DND-41 (cell line): ENCODE results near the gene AK5.

Experiments used
- ATAC-seq: fragments of 200-7000 bp; cut with Tn5 transposase; 3 replicates; pipeline ENCODE4 v1.9.1; 2021; ENCODE audit warnings: low read depth; ENCODE audit not compliant: insufficient read depth
- DNase-seq: peaks from one replicate; pipeline ENCODE4 v3.0.0-alpha.2; 2020
- H2AFZ ChIP-seq: 2 replicates; pipeline ENCODE4 v1.6.0; 2012; ENCODE audit warnings: low read depth, low read length
- H3K27ac ChIP-seq: 2 replicates; pipeline ENCODE4 v1.5.1; 2012; ENCODE audit warnings: low read length, inconsistent platforms
- H3K27me3 ChIP-seq: fragments of 200-600 bp; sonication (generic); 2 replicates; pipeline ENCODE4 v1.6.0; 2012; ENCODE audit warnings: low read length, mild to moderate bottlenecking, inconsistent platforms; ENCODE audit not compliant: insufficient read depth, poor library complexity
- H3K36me3 ChIP-seq: 2 replicates; pipeline ENCODE4 v1.5.1; 2012; ENCODE audit warnings: low read length, inconsistent platforms; ENCODE audit not compliant: insufficient read depth
- H3K4me1 ChIP-seq: 2 replicates; pipeline ENCODE4 v1.5.1; 2012; ENCODE audit warnings: mild to moderate bottlenecking, low read length; ENCODE audit not compliant: insufficient read depth
- H3K4me2 ChIP-seq: 2 replicates; pipeline ENCODE4 v1.6.0; 2012; ENCODE audit warnings: mild to moderate bottlenecking, moderate library complexity, low read length, inconsistent platforms; ENCODE audit not compliant: insufficient read depth
- H3K4me3 ChIP-seq, 2 experiments: fragments of 200-600 bp in 1 of 2; shearing (Covaris generic) in 1 of 2; 2 replicates each; pipeline ENCODE4 v1.5.1; 2012 to 2016; ENCODE audit warnings: inconsistent platforms in 2 of 2, low read length in 2 of 2, mild to moderate bottlenecking in 2 of 2, low read depth in 1 of 2, moderate library complexity in 1 of 2
- H3K79me2 ChIP-seq: 2 replicates; pipeline ENCODE4 v1.6.0; 2012; ENCODE audit warnings: low read length, inconsistent platforms; ENCODE audit not compliant: insufficient read depth
- H3K9ac ChIP-seq: 2 replicates; pipeline ENCODE4 v1.6.0; 2012; ENCODE audit warnings: low read depth, mild to moderate bottlenecking, inconsistent platforms, low read length, moderate library complexity
- H3K9me3 ChIP-seq: 2 replicates; pipeline ENCODE4 v1.5.1; 2012; ENCODE audit warnings: low read length, moderate library complexity, mild to moderate bottlenecking, inconsistent platforms; ENCODE audit not compliant: insufficient read depth, severe bottlenecking
- H4K20me1 ChIP-seq: 2 replicates; pipeline ENCODE4 v1.6.0; 2012; ENCODE audit warnings: low read length; ENCODE audit not compliant: insufficient read depth
- EZH2 ChIP-seq: IDR thresholded peaks from 3 replicates; pipeline ENCODE4 v1.6.1; 2012; ENCODE audit warnings: borderline replicate concordance, low read depth, mild to moderate bottlenecking, moderate library complexity, low read length, inconsistent platforms; ENCODE audit not compliant: severe bottlenecking
- TF ChIP-seq, protein P1 (sequence below): IDR thresholded peaks from 2 replicates; pipeline ENCODE4 v1.5.1; 2012; ENCODE audit warnings: borderline replicate concordance, low read length, moderate library complexity, mild to moderate bottlenecking; ENCODE audit not compliant: poor library complexity, severe bottlenecking; ENCODE audit errors: extremely low read depth

AK5 gene

DNA sequence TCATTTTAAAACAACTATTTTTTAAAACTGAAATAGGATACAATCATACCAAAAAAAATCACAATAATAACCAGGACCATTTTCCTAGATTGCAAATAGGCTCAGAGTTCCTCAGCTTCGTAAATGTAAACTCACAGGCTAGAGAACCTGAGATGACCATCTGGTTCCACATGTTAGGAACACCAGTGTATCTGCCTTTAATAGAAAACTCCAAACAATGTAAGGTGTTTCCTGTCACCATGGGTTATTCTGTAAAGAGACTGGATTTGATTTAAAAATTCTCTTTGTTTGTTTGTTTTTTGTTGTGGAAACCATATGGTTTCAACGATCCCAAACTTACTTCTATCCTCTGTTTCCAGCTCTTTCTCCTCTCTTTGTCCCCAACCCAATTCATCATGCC, 203.1 kb downstream of the AK5 start:
- no peak for ATAC-seq
- no peaks in the 10 kb centered on the region for H3K27me3 ChIP-seq

GRCh38 chr1:77487631-77488030, 205.8 kb downstream of the AK5 start:
- Histone ChIP-seq H3K27me3 (no peaks in the 10 kb centered on the region), H3K4me3 (no peak overlapping the region), H3K79me2 (no peaks in the 10 kb centered on the region), H4K20me1 (no peaks in the 10 kb centered on the region), H3K4me1 (no peaks in the 10 kb centered on the region), H3K36me3 (no peaks in the 10 kb centered on the region), H2AFZ (no peak overlapping the region), H3K9ac (no peak overlapping the region), H3K9me3 (no peaks in the 10 kb centered on the region), H3K4me2 (no peak overlapping the region), H3K27ac (no peak overlapping the region)
- DNase-seq: no peak
- no peak for TF ChIP-seq EZH2
- TF ChIP-seq, protein P1, sequence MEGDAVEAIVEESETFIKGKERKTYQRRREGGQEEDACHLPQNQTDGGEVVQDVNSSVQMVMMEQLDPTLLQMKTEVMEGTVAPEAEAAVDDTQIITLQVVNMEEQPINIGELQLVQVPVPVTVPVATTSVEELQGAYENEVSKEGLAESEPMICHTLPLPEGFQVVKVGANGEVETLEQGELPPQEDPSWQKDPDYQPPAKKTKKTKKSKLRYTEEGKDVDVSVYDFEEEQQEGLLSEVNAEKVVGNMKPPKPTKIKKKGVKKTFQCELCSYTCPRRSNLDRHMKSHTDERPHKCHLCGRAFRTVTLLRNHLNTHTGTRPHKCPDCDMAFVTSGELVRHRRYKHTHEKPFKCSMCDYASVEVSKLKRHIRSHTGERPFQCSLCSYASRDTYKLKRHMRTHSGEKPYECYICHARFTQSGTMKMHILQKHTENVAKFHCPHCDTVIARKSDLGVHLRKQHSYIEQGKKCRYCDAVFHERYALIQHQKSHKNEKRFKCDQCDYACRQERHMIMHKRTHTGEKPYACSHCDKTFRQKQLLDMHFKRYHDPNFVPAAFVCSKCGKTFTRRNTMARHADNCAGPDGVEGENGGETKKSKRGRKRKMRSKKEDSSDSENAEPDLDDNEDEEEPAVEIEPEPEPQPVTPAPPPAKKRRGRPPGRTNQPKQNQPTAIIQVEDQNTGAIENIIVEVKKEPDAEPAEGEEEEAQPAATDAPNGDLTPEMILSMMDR: no peak
- ATAC-seq: no peak

More for the DNA sequence above, 203.1 kb downstream of the AK5 start:
- Histone ChIP-seq H4K20me1 (no peaks in the 10 kb centered on the region), H3K4me1 (no peaks in the 10 kb centered on the region), H3K4me3 (no peak overlapping the region), H2AFZ (no peak overlapping the region), H3K9ac (no peak overlapping the region), H3K4me2 (no peak overlapping the region), H3K36me3 (no peaks in the 10 kb centered on the region), H3K27ac (no peak overlapping the region), H3K79me2 (no peaks in the 10 kb centered on the region), H3K9me3 (no peaks in the 10 kb centered on the region)
- DNase-seq: no peak
- TF ChIP-seq EZH2: no peak
- TF ChIP-seq, protein P1: no peak

DNA sequence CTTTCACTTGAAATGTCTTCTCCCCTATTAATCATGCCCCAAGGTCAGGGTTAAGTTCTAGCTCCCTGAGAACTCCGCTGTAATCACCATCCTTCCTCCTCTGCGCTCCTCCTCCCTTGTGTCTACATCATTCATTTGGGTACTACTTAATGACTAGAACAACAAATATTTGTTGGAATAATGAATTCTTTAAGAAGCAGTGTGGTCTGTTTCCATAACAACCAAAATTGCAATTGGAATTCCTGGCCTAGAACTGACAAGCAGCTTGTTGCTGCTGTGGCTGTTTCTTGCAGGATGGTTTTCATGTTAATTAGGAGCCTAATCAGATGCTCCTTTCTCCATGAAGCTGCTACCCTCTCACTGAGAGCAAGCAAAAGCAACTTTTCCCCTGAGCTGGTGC, 208.1 kb downstream of the AK5 start:
- TF ChIP-seq EZH2: no peak
- TF ChIP-seq, protein P1: no peak
- H3K9ac ChIP-seq: no peak overlapping the region
- no peak overlapping the region for H3K27ac ChIP-seq
- no peak overlapping the region for H3K4me3 ChIP-seq
- no peak for ATAC-seq
- no peak overlapping the region for H2AFZ ChIP-seq
- H3K9me3 ChIP-seq: no peaks in the 10 kb centered on the region
- no peaks in the 10 kb centered on the region for H3K27me3 ChIP-seq
- no peaks in the 10 kb centered on the region for H3K4me1 ChIP-seq
- no peak overlapping the region for H3K4me2 ChIP-seq
- no peaks in the 10 kb centered on the region for H3K36me3 ChIP-seq
- no peak for DNase-seq
- H3K79me2 ChIP-seq: no peaks in the 10 kb centered on the region
- no peaks in the 10 kb centered on the region for H4K20me1 ChIP-seq

- peaks cover 2% of the 10 kb centered on the region for H3K27me3 ChIP-seq
- H3K4me3 ChIP-seq: no peak overlapping the region
- no peak overlapping the region for H3K27ac ChIP-seq
- no peak overlapping the region for H3K9ac ChIP-seq
- H3K4me1 ChIP-seq: no peaks in the 10 kb centered on the region
- H3K4me2 ChIP-seq: no peak overlapping the region
- TF ChIP-seq, protein P1: no peak
- no peak for TF ChIP-seq EZH2
- no peaks in the 10 kb centered on the region for H3K36me3 ChIP-seq
- H3K9me3 ChIP-seq: no peaks in the 10 kb centered on the region
- DNase-seq (no peak), ATAC-seq (no peak)
- H4K20me1 ChIP-seq: no peaks in the 10 kb centered on the region
- H3K79me2 ChIP-seq: no peaks in the 10 kb centered on the region
- no peak overlapping the region for H2AFZ ChIP-seq
Observed at GRCh38 chr1:77494026-77494425, 212.2 kb downstream of the AK5 start.
